ENCODE data around the gene HOXD9.

DNA sequence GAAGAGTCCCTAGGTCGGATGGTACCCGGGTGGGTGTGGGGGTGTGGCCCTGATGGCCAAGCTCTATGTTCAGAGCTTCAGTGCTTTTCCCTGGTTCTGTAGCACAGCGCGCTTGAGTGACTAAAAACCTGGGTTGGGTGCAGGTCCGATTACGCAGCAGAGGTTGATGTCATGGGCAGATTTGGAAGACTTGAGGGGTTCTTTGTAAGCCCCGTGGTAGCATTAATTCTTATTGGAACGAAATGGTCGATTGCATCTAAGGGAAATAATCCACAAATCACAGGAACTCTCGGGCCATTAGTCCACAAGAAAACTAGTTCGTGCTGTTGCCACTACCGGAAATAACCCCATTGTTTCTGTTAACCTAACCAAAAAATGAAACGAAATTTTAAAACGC lies 16.0 kb downstream of the HOXD9 start:
- TF ChIP-seq, protein P1, sequence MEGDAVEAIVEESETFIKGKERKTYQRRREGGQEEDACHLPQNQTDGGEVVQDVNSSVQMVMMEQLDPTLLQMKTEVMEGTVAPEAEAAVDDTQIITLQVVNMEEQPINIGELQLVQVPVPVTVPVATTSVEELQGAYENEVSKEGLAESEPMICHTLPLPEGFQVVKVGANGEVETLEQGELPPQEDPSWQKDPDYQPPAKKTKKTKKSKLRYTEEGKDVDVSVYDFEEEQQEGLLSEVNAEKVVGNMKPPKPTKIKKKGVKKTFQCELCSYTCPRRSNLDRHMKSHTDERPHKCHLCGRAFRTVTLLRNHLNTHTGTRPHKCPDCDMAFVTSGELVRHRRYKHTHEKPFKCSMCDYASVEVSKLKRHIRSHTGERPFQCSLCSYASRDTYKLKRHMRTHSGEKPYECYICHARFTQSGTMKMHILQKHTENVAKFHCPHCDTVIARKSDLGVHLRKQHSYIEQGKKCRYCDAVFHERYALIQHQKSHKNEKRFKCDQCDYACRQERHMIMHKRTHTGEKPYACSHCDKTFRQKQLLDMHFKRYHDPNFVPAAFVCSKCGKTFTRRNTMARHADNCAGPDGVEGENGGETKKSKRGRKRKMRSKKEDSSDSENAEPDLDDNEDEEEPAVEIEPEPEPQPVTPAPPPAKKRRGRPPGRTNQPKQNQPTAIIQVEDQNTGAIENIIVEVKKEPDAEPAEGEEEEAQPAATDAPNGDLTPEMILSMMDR (IDR thresholded peaks at IDR 0.05; ENCODE audit: poor library complexity, severe bottlenecking): no peak
- TF ChIP-seq EZH2 (IDR thresholded peaks at IDR 0.05; ENCODE audit: borderline replicate concordance, insufficient read depth, low read length, poor library complexity, severe bottlenecking) (no peak), POLR2AphosphoS5 (IDR thresholded peaks at IDR 0.05) (no peak)

Data from neural cell (in vitro differentiated cells).